Hepatocyte (in vitro differentiated cells): ENCODE data around the gene WAC.

Source experiments
- CTCF ChIP-seq: fragments of 200-600 bp; sonication (generic); IDR thresholded peaks from 2 replicates; pipeline ENCODE4 v1.5.1; 2016; ENCODE audit warnings: antibody characterized with exemption, mild to moderate bottlenecking; ENCODE audit not compliant: poor library complexity
- EZH2 ChIP-seq: fragments of 200-600 bp; sonication (generic); IDR thresholded peaks from 2 replicates; pipeline ENCODE4 v1.6.1; 2016; ENCODE audit warnings: antibody characterized with exemption, mild to moderate bottlenecking, borderline replicate concordance

DNA sequence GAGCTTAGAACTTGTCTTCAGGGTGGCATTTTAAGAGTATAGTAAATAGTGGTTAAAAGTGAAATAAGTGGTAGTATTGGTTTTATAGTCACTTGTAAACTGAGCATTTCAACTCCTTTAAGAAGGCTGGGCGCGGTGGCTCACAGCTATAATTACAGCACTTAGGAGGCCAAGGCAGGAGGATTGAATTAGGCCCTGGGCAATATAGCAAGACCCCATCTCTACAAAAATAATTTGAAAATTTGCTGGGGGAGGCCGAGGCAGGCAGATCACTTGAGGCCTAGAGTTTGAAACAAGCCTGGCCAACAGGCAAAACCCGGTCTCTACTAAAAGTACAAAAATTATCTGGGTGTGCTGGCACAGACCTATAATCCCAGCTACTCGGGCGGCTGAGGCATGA is 80.0 kb downstream of the WAC start:
- no peak for TF ChIP-seq CTCF
- TF ChIP-seq EZH2 = no peak
